ENCODE results near the gene ABHD12B. TPM values are rescaled to one million over a fixed set of nuclear protein-coding genes. Genes with fewer than 3 reads are reported as not detected.

The ABHD12B gene
- total and polyA plus RNA-seq, 2 donors (not counting 3 experiments of a cell fraction or from before 2014, with no cell fraction given): not detected

- peaks cover 0 to 1% of the 10 kb centered on the region in 2 experiments for H3K27me3 ChIP-seq (ENCODE audit: control insufficient read depth in 2 of 2, insufficient read depth in 2 of 2, low read length in 2 of 2)
- POLR2A ChIA-PET: no interaction called here
- CTCF ChIA-PET: interaction anchor here (1.1 kb wide), 1 partner anchor 14 kb away, joined by 3 read pairs; no protein-coding TSS in a partner anchor
- H3K79me2 ChIP-seq (ENCODE audit: control insufficient read depth, insufficient read depth, low read length): no peaks in the 10 kb centered on the region
- no peak overlapping the region for H3K4me3 ChIP-seq (replicated peaks in 1 of 3; ENCODE audit: insufficient read depth in 1 of 3, low read depth in 1 of 3, low read length in 3 of 3)
- DNase-seq (ENCODE audit: low read depth, low spot score) (no peak), FAIRE-seq (no peak)
- peaks cover 5% of the 10 kb centered on the region for H3K4me1 ChIP-seq (ENCODE audit: control insufficient read depth, extremely low read depth, insufficient read depth, low read length)
- no peak overlapping the region for H3K4me2 ChIP-seq (ENCODE audit: insufficient read depth, low read length)
- no peaks in the 10 kb centered on the region for H3K9me1 ChIP-seq (replicated peaks; ENCODE audit: control insufficient read depth, extremely low read depth, insufficient read depth, low read length)
- no peaks in the 10 kb centered on the region for H4K20me1 ChIP-seq (replicated peaks; ENCODE audit: control insufficient read depth, extremely low read depth, insufficient read depth, low read length)
- intact Hi-C loops (cut with micrococcal nuclease): no loop called here
- BruUV-seq (replicated peaks): no TSS peak
- H3K9ac ChIP-seq (replicated peaks; ENCODE audit: extremely low read depth, insufficient read depth, low read length): no peak overlapping the region
- no peak for TF ChIP-seq POLR2A (IDR thresholded peaks at IDR 0.05; ENCODE audit: low read depth, low read length)
- no peak for TF ChIP-seq EZH2 (IDR thresholded peaks at IDR 0.05; ENCODE audit: borderline replicate concordance, low read depth, low read length, severe bottlenecking)
- TF ChIP-seq JUN (IDR thresholded peaks at IDR 0.05; ENCODE audit: borderline replicate concordance, insufficient read depth, insufficient read length, low read depth): no peak
- TF ChIP-seq FOS (IDR thresholded peaks at IDR 0.05; ENCODE audit: borderline replicate concordance, insufficient read depth, low read length): no peak
- no peak for TF ChIP-seq POLR2AphosphoS5 (IDR thresholded peaks at IDR 0.05; ENCODE audit: insufficient read depth, low read depth, low read length)
- TF ChIP-seq CTCF (IDR thresholded peaks at IDR 0.05; ENCODE audit: extremely low read depth in 1 of 2, insufficient read depth in 1 of 2, low read depth in 1 of 2, low read length in 2 of 2): no peak
- TF ChIP-seq, protein P1, sequence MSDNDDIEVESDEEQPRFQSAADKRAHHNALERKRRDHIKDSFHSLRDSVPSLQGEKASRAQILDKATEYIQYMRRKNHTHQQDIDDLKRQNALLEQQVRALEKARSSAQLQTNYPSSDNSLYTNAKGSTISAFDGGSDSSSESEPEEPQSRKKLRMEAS (IDR thresholded peaks at IDR 0.05; ENCODE audit: insufficient read depth, insufficient read length): no peak
- no peak for TF ChIP-seq MYC (IDR thresholded peaks at IDR 0.05; ENCODE audit: low read depth, low read length)
- TF ChIP-seq GATA2 (IDR thresholded peaks at IDR 0.05; ENCODE audit: insufficient read depth, insufficient read length, low read depth, low read length): no peak
- no peak overlapping the region for H2AFZ ChIP-seq (ENCODE audit: low read depth, low read length)
- H3K36me3 ChIP-seq (ENCODE audit: control insufficient read depth in 2 of 2, extremely low read depth in 1 of 2, insufficient read depth in 2 of 2, low read length in 2 of 2): no peaks in the 10 kb centered on the region
- no peak overlapping the region for H3K27ac ChIP-seq (ENCODE audit: insufficient read depth, low read depth, low read length)
- dilution Hi-C loops (cut with MboI; ENCODE audit: extremely low pct_ligation_motif_present, low sequenced_read_pairs): no loop called here
- H3K9me3 ChIP-seq (replicated peaks; ENCODE audit: control insufficient read depth, insufficient read depth, low read length): no peaks in the 10 kb centered on the region
Measured at GRCh38 chr14:50855558-50855957, 16.3 kb upstream of the ABHD12B start.
